HEK293 (cell line): Measurements from ENCODE around the gene SPEF1.

ENCODE experiments used
- GLIS1 ChIP-seq: fragments of 450-650 bp; formaldehyde crosslinking; IDR thresholded peaks from 2 replicates; pipeline ENCODE4 v1.5.1; 2016; ENCODE audit warnings: missing biosample characterization, missing genetic modification characterization
- KLF16 ChIP-seq: fragments of 450-650 bp; formaldehyde crosslinking; IDR thresholded peaks from 2 replicates; pipeline ENCODE4 v1.5.1; 2017; ENCODE audit warnings: missing biosample characterization, missing genetic modification characterization
- YY2 ChIP-seq: fragments of 450-650 bp; formaldehyde crosslinking; IDR thresholded peaks from 2 replicates; pipeline ENCODE4 v1.5.1; 2016; ENCODE audit warnings: missing biosample characterization, missing genetic modification characterization
- ZFP3 ChIP-seq: fragments of 450-650 bp; formaldehyde crosslinking; IDR thresholded peaks from 2 replicates; pipeline ENCODE4 v1.5.1; 2016; ENCODE audit warnings: low read depth, missing biosample characterization, missing genetic modification characterization
- ZNF121 ChIP-seq: fragments of 450-650 bp; formaldehyde crosslinking; IDR thresholded peaks from 2 replicates; pipeline ENCODE4 v1.5.1; 2016; ENCODE audit warnings: missing biosample characterization, missing genetic modification characterization
- ZNF146 ChIP-seq: fragments of 450-650 bp; formaldehyde crosslinking; IDR thresholded peaks from 2 replicates; pipeline ENCODE4 v1.5.1; 2016; ENCODE audit warnings: missing biosample characterization, missing genetic modification characterization
- ZNF274 ChIP-seq, 2 experiments: fragments of 200-500 bp in 1 of 2; fragments of 450-650 bp in 1 of 2; sonication (Bioruptor generic) in 1 of 2; formaldehyde crosslinking in 1 of 2; IDR thresholded peaks; 2 replicates each; pipeline versions ENCODE4 v1.5.1 to v1.6.1; 2014 to 2016; ENCODE audit warnings: borderline replicate concordance in 1 of 2, inconsistent platforms in 1 of 2, low read length in 1 of 2, missing biosample characterization in 1 of 2, missing genetic modification characterization in 1 of 2
- ZNF292 ChIP-seq: fragments of 450-650 bp; formaldehyde crosslinking; IDR thresholded peaks from 2 replicates; pipeline ENCODE4 v1.5.1; 2016; ENCODE audit warnings: low read depth, missing biosample characterization, missing genetic modification characterization, borderline replicate concordance
- ZNF837 ChIP-seq: fragments of 450-650 bp; formaldehyde crosslinking; IDR thresholded peaks from 2 replicates; pipeline ENCODE4 v1.5.1; 2016; ENCODE audit warnings: missing biosample characterization, missing genetic modification characterization
- TF ChIP-seq, protein P1 (sequence below): fragments of 450-650 bp; formaldehyde crosslinking; IDR thresholded peaks from 2 replicates; pipeline ENCODE4 v1.5.1; 2016; ENCODE audit warnings: missing biosample characterization, missing genetic modification characterization
- TF ChIP-seq, protein P2 (sequence below): fragments of 450-650 bp; formaldehyde crosslinking; IDR thresholded peaks from 2 replicates; pipeline ENCODE4 v1.5.1; 2016; ENCODE audit warnings: missing biosample characterization, missing genetic modification characterization

DNA sequence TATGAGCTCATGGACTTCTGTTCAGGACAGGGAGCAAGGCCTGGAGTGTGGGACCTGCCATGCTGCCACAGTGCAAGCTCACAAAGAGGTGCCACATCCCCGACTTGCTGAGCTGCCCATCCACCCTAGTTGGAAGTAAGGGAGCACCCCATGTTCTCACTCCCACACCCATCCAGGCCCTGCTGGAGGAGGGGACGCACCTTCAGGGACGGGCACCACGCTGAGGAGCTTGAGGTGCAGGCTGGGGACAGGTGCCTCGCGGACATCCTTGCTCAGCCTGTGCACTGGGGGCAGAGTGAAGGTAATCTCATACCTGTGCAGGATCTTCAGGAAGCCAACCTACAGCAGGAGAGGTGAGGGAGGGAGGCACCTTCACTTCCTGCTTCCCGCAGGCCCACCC, 26.0 kb downstream of the SPEF1 start:
- TF ChIP-seq, protein P1, sequence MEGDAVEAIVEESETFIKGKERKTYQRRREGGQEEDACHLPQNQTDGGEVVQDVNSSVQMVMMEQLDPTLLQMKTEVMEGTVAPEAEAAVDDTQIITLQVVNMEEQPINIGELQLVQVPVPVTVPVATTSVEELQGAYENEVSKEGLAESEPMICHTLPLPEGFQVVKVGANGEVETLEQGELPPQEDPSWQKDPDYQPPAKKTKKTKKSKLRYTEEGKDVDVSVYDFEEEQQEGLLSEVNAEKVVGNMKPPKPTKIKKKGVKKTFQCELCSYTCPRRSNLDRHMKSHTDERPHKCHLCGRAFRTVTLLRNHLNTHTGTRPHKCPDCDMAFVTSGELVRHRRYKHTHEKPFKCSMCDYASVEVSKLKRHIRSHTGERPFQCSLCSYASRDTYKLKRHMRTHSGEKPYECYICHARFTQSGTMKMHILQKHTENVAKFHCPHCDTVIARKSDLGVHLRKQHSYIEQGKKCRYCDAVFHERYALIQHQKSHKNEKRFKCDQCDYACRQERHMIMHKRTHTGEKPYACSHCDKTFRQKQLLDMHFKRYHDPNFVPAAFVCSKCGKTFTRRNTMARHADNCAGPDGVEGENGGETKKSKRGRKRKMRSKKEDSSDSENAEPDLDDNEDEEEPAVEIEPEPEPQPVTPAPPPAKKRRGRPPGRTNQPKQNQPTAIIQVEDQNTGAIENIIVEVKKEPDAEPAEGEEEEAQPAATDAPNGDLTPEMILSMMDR (tag by site-specific recombination) = no peak
- no peak for TF ChIP-seq YY2 (tag by site-specific recombination)
- no peak for TF ChIP-seq KLF16
- TF ChIP-seq ZFP3 (tag by site-specific recombination) = no peak
- TF ChIP-seq GLIS1 (tag by site-specific recombination) = no peak
- TF ChIP-seq ZNF121 (tag by site-specific recombination) = no peak
- TF ChIP-seq ZNF274 (IDR thresholded peaks at IDR 0.05; ENCODE audit: low read length) = no peak
- no peak for TF ChIP-seq ZNF274 (tag by site-specific recombination; IDR thresholded peaks at IDR 0.05; ENCODE audit: borderline replicate concordance)
- TF ChIP-seq, protein P2, sequence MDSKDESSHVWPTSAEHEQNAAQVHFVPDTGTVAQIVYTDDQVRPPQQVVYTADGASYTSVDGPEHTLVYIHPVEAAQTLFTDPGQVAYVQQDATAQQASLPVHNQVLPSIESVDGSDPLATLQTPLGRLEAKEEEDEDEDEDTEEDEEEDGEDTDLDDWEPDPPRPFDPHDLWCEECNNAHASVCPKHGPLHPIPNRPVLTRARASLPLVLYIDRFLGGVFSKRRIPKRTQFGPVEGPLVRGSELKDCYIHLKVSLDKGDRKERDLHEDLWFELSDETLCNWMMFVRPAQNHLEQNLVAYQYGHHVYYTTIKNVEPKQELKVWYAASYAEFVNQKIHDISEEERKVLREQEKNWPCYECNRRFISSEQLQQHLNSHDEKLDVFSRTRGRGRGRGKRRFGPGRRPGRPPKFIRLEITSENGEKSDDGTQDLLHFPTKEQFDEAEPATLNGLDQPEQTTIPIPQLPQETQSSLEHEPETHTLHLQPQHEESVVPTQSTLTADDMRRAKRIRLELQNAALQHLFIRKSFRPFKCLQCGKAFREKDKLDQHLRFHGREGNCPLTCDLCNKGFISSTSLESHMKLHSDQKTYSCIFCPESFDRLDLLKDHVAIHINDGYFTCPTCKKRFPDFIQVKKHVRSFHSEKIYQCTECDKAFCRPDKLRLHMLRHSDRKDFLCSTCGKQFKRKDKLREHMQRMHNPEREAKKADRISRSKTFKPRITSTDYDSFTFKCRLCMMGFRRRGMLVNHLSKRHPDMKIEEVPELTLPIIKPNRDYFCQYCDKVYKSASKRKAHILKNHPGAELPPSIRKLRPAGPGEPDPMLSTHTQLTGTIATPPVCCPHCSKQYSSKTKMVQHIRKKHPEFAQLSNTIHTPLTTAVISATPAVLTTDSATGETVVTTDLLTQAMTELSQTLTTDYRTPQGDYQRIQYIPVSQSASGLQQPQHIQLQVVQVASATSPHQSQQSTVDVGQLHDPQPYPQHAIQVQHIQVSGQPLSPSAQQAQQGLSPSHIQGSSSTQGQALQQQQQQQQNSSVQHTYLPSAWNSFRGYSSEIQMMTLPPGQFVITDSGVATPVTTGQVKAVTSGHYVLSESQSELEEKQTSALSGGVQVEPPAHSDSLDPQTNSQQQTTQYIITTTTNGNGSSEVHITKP (tag by site-specific recombination) = no peak
- TF ChIP-seq ZNF146 (tag by site-specific recombination) = no peak
- no peak for TF ChIP-seq ZNF292 (tag by site-specific recombination)
- no peak for TF ChIP-seq ZNF837 (tag by site-specific recombination)
